OCI-LY3 (cell line): ENCODE data around the gene PCK2.

Source experiments
- H2AFZ ChIP-seq: fragments of 200-600, 300-600 bp; shearing (Covaris generic); 2 replicates; pipeline ENCODE4 v1.6.0; 2014; ENCODE audit warnings: antibody characterized with exemption, low read depth, low read length
- H3K27ac ChIP-seq: fragments of 200-600, 300-600 bp; sonication (generic); 2 replicates; pipeline ENCODE4 v1.5.1; 2014; ENCODE audit warnings: mild to moderate bottlenecking, low read length, moderate library complexity, mixed read lengths
- H3K27me3 ChIP-seq: fragments of 200-600, 300-600 bp; sonication (generic); 2 replicates; pipeline ENCODE4 v1.6.1; 2014; ENCODE audit warnings: low read depth, low read length, mixed read lengths
- H3K36me3 ChIP-seq: fragments of 200-600, 300-600 bp; sonication (generic); replicated peaks from 2 replicates; pipeline ENCODE3; 2014; ENCODE audit warnings: low read depth, low read length, mixed read lengths
- H3K4me1 ChIP-seq: fragments of 300-600, 200-600 bp; sonication (generic); 2 replicates; pipeline ENCODE4 v1.6.1; 2014; ENCODE audit warnings: low read length, mixed read lengths
- H3K4me2 ChIP-seq: fragments of 200-600, 300-600 bp; sonication (generic); 2 replicates; pipeline ENCODE4 v1.6.1; 2014; ENCODE audit warnings: low read length, mixed read lengths
- H3K4me3 ChIP-seq: fragments of 300-600, 200-600 bp; sonication (generic); 2 replicates; pipeline ENCODE4 v1.5.1; 2014; ENCODE audit warnings: antibody characterized with exemption, mild to moderate bottlenecking, low read length, moderate library complexity
- H3K79me2 ChIP-seq: fragments of 300-600, 200-600 bp; shearing (Covaris generic); 2 replicates; pipeline ENCODE4 v1.6.1; 2014; ENCODE audit warnings: mild to moderate bottlenecking, low read length, mixed read lengths
- H3K9ac ChIP-seq: fragments of 300-600, 200-600 bp; shearing (Covaris generic); 2 replicates; pipeline ENCODE4 v1.6.0; 2014; ENCODE audit warnings: mild to moderate bottlenecking, low read length, moderate library complexity
- H3K9me3 ChIP-seq: fragments of 200-600, 300-600 bp; shearing (Covaris generic); 2 replicates; pipeline ENCODE4 v1.6.1; 2014; ENCODE audit warnings: low read length, mixed read lengths; ENCODE audit not compliant: insufficient read depth
- H4K20me1 ChIP-seq: fragments of 200-600, 300-600 bp; sonication (generic); 2 replicates; pipeline ENCODE4 v1.6.1; 2016; ENCODE audit warnings: low read length, mixed read lengths; ENCODE audit not compliant: insufficient read depth
- CTCF ChIP-seq: fragments of 200-600, 300-600 bp; sonication (generic); IDR thresholded peaks from 2 replicates; pipeline ENCODE4 v1.5.1; 2014; ENCODE audit warnings: antibody characterized with exemption, low read length, low read depth
- EZH2phosphoT487 ChIP-seq: fragments of 200-600 bp; shearing (Covaris generic); IDR thresholded peaks from 2 replicates; pipeline ENCODE4 v1.6.1; 2018; ENCODE audit warnings: antibody characterized with exemption, mixed run types, low read depth

Gene PCK2

GRCh38 chr14:24062216-24062980 lies 31.7 kb upstream of the PCK2 start:
- Histone ChIP-seq H3K4me3 (no peak overlapping the region), H3K36me3 (no peaks in the 10 kb centered on the region), H4K20me1 (no peaks in the 10 kb centered on the region), H3K4me1 (no peaks in the 10 kb centered on the region), H3K79me2 (no peaks in the 10 kb centered on the region), H3K9ac (no peak overlapping the region), H3K27me3 (no peaks in the 10 kb centered on the region), H3K9me3 (no peaks in the 10 kb centered on the region), H2AFZ (no peak overlapping the region), H3K4me2 (no peak overlapping the region), H3K27ac (no peak overlapping the region)
- TF ChIP-seq CTCF, result no peak
- no peak for TF ChIP-seq EZH2phosphoT487

- H3K4me1 ChIP-seq, result no peaks in the 10 kb centered on the region
- TF ChIP-seq EZH2phosphoT487 (no peak), CTCF (no peak)
- H3K9ac ChIP-seq, result no peak overlapping the region
Measured at GRCh38 chr14:24063263-24063836, 30.8 kb upstream of the PCK2 start.

DNA sequence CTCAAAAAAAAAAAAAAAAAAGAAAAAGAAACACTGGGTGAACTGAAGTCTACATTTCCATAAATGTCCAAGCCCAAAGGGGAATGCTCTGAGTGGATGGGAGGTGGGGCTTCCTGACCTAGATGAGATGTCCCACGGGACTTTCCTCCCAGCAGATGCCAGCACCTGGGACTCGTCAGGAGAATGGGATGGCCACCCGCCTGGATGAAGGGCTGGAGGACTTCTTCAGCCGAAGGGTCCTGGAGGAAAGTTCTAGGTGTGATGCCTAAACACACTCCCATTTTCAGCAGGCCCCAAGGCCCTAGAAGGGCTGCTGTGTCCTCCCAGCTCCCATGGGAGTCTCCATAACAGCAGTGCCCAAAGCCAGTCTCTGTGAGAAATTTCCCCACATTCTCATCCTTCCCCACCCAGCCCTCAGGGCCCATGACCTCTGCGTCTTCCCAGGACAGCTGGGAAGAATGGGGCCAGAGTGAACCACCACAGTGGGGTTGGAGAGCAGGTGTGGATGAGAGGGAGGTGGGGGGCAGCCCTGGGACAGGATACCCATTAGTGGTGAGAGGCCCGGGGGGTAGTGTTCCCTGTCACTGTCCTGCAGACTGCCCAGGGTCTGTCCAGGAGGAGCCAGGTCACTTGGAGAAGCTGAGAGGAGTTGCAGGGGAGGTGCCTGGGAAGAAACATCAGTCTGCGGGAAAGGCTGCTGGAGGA lies 29.9 kb upstream of the PCK2 start:
- Histone ChIP-seq H3K79me2 (no peaks in the 10 kb centered on the region), H3K4me2 (no peak overlapping the region), H3K9ac (no peak overlapping the region), H3K4me3 (no peak overlapping the region), H4K20me1 (no peaks in the 10 kb centered on the region), H3K27ac (no peak overlapping the region), H3K9me3 (no peaks in the 10 kb centered on the region), H3K27me3 (no peaks in the 10 kb centered on the region), H3K4me1 (no peaks in the 10 kb centered on the region), H3K36me3 (no peaks in the 10 kb centered on the region), H2AFZ (no peak overlapping the region)
- no peak for TF ChIP-seq CTCF
- no peak for TF ChIP-seq EZH2phosphoT487

More at GRCh38 chr14:24063263-24063836, 30.8 kb upstream of the PCK2 start:
- no peaks in the 10 kb centered on the region for H4K20me1 ChIP-seq
- no peak overlapping the region for H3K4me2 ChIP-seq
- no peak overlapping the region for H3K4me3 ChIP-seq
- H2AFZ ChIP-seq, result no peak overlapping the region
- no peaks in the 10 kb centered on the region for H3K27me3 ChIP-seq
- H3K36me3 ChIP-seq, result no peaks in the 10 kb centered on the region
- no peaks in the 10 kb centered on the region for H3K9me3 ChIP-seq
- no peak overlapping the region for H3K27ac ChIP-seq
- no peaks in the 10 kb centered on the region for H3K79me2 ChIP-seq

- TF ChIP-seq CTCF (no peak), EZH2phosphoT487 (no peak)
- no peak overlapping the region for H3K4me2 ChIP-seq
Measured at GRCh38 chr14:24064856-24065255, 29.3 kb upstream of the PCK2 start.

More at GRCh38 chr14:24064856-24065255, 29.3 kb upstream of the PCK2 start:
- no peak overlapping the region for H3K4me3 ChIP-seq
- no peaks in the 10 kb centered on the region for H4K20me1 ChIP-seq
- no peaks in the 10 kb centered on the region for H3K4me1 ChIP-seq
- no peaks in the 10 kb centered on the region for H3K27me3 ChIP-seq
- H3K79me2 ChIP-seq, result no peaks in the 10 kb centered on the region
- H3K9ac ChIP-seq, result no peak overlapping the region
- H3K9me3 ChIP-seq, result no peaks in the 10 kb centered on the region
- H3K36me3 ChIP-seq, result no peaks in the 10 kb centered on the region
- no peak overlapping the region for H3K27ac ChIP-seq
- H2AFZ ChIP-seq, result no peak overlapping the region
